ENCODE data around the gene RASSF6. TPM values are rescaled to one million over a fixed set of nuclear protein-coding genes. Genes with fewer than 3 reads are reported as not detected.

RASSF6 gene
- total RNA-seq, 1 experiment from 2014 or later, result 1.6 TPM

DNA sequence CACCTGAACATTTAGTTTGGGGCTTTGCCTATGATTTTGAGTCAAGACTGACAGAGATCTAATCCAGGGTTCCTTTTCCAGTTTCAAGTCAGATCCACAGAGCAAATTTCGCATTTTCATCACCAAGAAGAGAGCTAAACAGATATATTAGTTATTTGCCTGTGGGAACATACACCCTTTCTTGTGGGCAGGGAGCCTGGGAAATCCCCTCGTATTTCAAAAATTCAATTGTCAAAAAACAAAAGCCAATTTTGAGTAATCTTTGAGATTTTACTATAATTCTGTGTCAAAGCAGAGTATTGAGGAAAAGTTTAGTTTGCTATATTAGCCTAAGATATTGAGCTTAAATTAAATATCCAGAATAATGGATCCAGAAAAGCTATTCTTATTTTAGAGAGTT lies 82.1 kb downstream of the RASSF6 start:
- Mint-ChIP-seq H3K9me3 (ENCODE audit: unreplicated experiment) (no peaks in the 10 kb centered on the region), H3K4me1 (ENCODE audit: insufficient read depth, unreplicated experiment) (no peaks in the 10 kb centered on the region), H3K36me3 (ENCODE audit: insufficient read depth, unreplicated experiment) (no peaks in the 10 kb centered on the region), H3K4me3 (ENCODE audit: unreplicated experiment) (no peak overlapping the region), H3K27ac (ENCODE audit: low read depth, unreplicated experiment) (no peak overlapping the region), H3K27me3 (ENCODE audit: insufficient read depth, unreplicated experiment) (no peaks in the 10 kb centered on the region)
- no TSS peak for BruUV-seq (replicated peaks)
- intact Hi-C loops (cut with micrococcal nuclease), result no loop called here
- CTCF ChIA-PET, result no interaction called here
- POLR2A ChIA-PET, result interaction anchor here (1.0 kb wide), 1 partner anchor 10 kb away, joined by 4 read pairs; no protein-coding TSS in a partner anchor
- TF ChIP-seq, protein P1, sequence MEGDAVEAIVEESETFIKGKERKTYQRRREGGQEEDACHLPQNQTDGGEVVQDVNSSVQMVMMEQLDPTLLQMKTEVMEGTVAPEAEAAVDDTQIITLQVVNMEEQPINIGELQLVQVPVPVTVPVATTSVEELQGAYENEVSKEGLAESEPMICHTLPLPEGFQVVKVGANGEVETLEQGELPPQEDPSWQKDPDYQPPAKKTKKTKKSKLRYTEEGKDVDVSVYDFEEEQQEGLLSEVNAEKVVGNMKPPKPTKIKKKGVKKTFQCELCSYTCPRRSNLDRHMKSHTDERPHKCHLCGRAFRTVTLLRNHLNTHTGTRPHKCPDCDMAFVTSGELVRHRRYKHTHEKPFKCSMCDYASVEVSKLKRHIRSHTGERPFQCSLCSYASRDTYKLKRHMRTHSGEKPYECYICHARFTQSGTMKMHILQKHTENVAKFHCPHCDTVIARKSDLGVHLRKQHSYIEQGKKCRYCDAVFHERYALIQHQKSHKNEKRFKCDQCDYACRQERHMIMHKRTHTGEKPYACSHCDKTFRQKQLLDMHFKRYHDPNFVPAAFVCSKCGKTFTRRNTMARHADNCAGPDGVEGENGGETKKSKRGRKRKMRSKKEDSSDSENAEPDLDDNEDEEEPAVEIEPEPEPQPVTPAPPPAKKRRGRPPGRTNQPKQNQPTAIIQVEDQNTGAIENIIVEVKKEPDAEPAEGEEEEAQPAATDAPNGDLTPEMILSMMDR (IDR thresholded peaks at IDR 0.05; ENCODE audit: unreplicated experiment), result no peak
- no peak for DNase-seq (ENCODE audit: unreplicated experiment)

- Mint-ChIP-seq H3K4me1 (ENCODE audit: insufficient read depth, unreplicated experiment) (no peaks in the 10 kb centered on the region), H3K27me3 (ENCODE audit: insufficient read depth, unreplicated experiment) (no peaks in the 10 kb centered on the region), H3K36me3 (ENCODE audit: insufficient read depth, unreplicated experiment) (no peaks in the 10 kb centered on the region), H3K4me3 (ENCODE audit: unreplicated experiment) (no peak overlapping the region), H3K9me3 (ENCODE audit: unreplicated experiment) (no peaks in the 10 kb centered on the region), H3K27ac (ENCODE audit: low read depth, unreplicated experiment) (no peak overlapping the region)
- DNase-seq (ENCODE audit: unreplicated experiment), result no peak
- ChIA-PET POLR2A (interaction anchor here (0.6 kb wide), 1 partner anchor 35 kb away, joined by 3 read pairs; no protein-coding TSS in a partner anchor), CTCF (interaction anchor here (1.4 to 1.5 kb wide), 2 partner anchors 40 to 193 kb away, joined by 4 to 5 read pairs; no protein-coding TSS in a partner anchor)
- TF ChIP-seq, protein P1 (IDR thresholded peaks at IDR 0.05; ENCODE audit: unreplicated experiment), result no peak
- BruUV-seq (replicated peaks), result no TSS peak
- intact Hi-C loops (cut with micrococcal nuclease), result no loop called here
Measured at GRCh38 chr4:73533515-73534422, 86.5 kb downstream of the RASSF6 start.

- H3K9me3 Mint-ChIP-seq (ENCODE audit: unreplicated experiment), result no peaks in the 10 kb centered on the region
- CTCF ChIA-PET, result interaction anchor here (0.7 to 1.6 kb wide), 4 partner anchors 72 to 187 kb away, joined by 3 to 4 read pairs (median 3); no protein-coding TSS in a partner anchor
- intact Hi-C loops (cut with micrococcal nuclease), result no loop called here
Measured at GRCh38 chr4:73528171-73528570, 92.1 kb downstream of the RASSF6 start.

GRCh38 chr4:73527196-73527595 lies 93.0 kb downstream of the RASSF6 start:
- ChIA-PET CTCF (interaction anchor here (1.2 to 1.6 kb wide), 2 partner anchors 81 to 186 kb away, joined by 3 read pairs; no protein-coding TSS in a partner anchor), POLR2A (interaction anchor here (0.6 to 1.4 kb wide), 3 partner anchors 11 to 738 kb away, joined by 3 to 4 read pairs (median 4); no protein-coding TSS in a partner anchor)
- no peak overlapping the region for H3K4me3 Mint-ChIP-seq (ENCODE audit: unreplicated experiment)
- H3K27ac Mint-ChIP-seq (ENCODE audit: low read depth, unreplicated experiment), result no peak overlapping the region
- H3K9me3 Mint-ChIP-seq (ENCODE audit: unreplicated experiment), result no peaks in the 10 kb centered on the region
- no peaks in the 10 kb centered on the region for H3K27me3 Mint-ChIP-seq (ENCODE audit: insufficient read depth, unreplicated experiment)
- no peaks in the 10 kb centered on the region for H3K36me3 Mint-ChIP-seq (ENCODE audit: insufficient read depth, unreplicated experiment)
- DNase-seq (ENCODE audit: unreplicated experiment), result no peak
- BruUV-seq (replicated peaks), result no TSS peak
- TF ChIP-seq, protein P1 (IDR thresholded peaks at IDR 0.05; ENCODE audit: unreplicated experiment), result no peak
- intact Hi-C loops (cut with micrococcal nuclease), result no loop called here
- peaks cover 12% of the 10 kb centered on the region for H3K4me1 Mint-ChIP-seq (ENCODE audit: insufficient read depth, unreplicated experiment)

More at GRCh38 chr4:73528171-73528570, 92.1 kb downstream of the RASSF6 start:
- no TSS peak for BruUV-seq (replicated peaks)
- Mint-ChIP-seq H3K36me3 (ENCODE audit: insufficient read depth, unreplicated experiment) (no peaks in the 10 kb centered on the region), H3K4me1 (ENCODE audit: insufficient read depth, unreplicated experiment) (peaks cover 12% of the 10 kb centered on the region), H3K27ac (ENCODE audit: low read depth, unreplicated experiment) (no peak overlapping the region), H3K27me3 (ENCODE audit: insufficient read depth, unreplicated experiment) (no peaks in the 10 kb centered on the region), H3K4me3 (ENCODE audit: unreplicated experiment) (no peak overlapping the region)
- POLR2A ChIA-PET, result interaction anchor here (0.9 to 1.4 kb wide), 2 partner anchors 10 to 11 kb away, joined by 3 to 4 read pairs; no protein-coding TSS in a partner anchor
- DNase-seq (ENCODE audit: unreplicated experiment), result peak; percentile 60
- TF ChIP-seq, protein P1 (IDR thresholded peaks at IDR 0.05; ENCODE audit: unreplicated experiment), result no peak
